PC-3 (cell line): ENCODE data around the gene ADAMTSL2.

Source experiments
- CTCF ChIP-seq: fragments of 300-600 bp; sonication (generic); conservative IDR thresholded peaks from 2 replicates; pipeline ENCODE4 v1.5.1; 2017; ENCODE audit warnings: antibody characterized with exemption, low read depth, mild to moderate bottlenecking, low read length
- EZH2 ChIP-seq: fragments of 300-600 bp; sonication (generic); IDR thresholded peaks from one replicate; pipeline ENCODE4 v1.6.1; 2017; ENCODE audit warnings: antibody characterized with exemption, mild to moderate bottlenecking, low read length; ENCODE audit not compliant: unreplicated experiment
- EZH2phosphoT487 ChIP-seq: fragments of 300-600 bp; sonication (generic); IDR thresholded peaks from 2 replicates; pipeline ENCODE4 v1.6.1; 2018; ENCODE audit warnings: mild to moderate bottlenecking, antibody characterized with exemption, low read length, borderline replicate concordance

- no peak for TF ChIP-seq CTCF
- no peak for TF ChIP-seq EZH2
- no peak for TF ChIP-seq EZH2phosphoT487
These were observed 82.3 kb downstream of the ADAMTSL2 start for GRCh38 chr9:133616643-133617405.
